Lower lobe of right lung (tissue), 2 donors: ENCODE data around the gene MIPEP. TPM values are rescaled to one million over a fixed set of nuclear protein-coding genes. Genes with fewer than 3 reads are reported as not detected.

ENCODE experiments used
- ATAC-seq, 2 donors: fragments of 200-7000 bp; cut with Tn5 transposase; one replicate each; pipeline ENCODE4 v1.9.1; 2020 to 2022; ENCODE audit warnings: mild to moderate bottlenecking in 2 of 2, moderate library complexity in 2 of 2
- DNase-seq: peaks from one replicate; pipeline ENCODE4 v3.0.0-alpha.2; 2020
- H3K27ac ChIP-seq: fragments of 200-600 bp; one replicate; pipeline ENCODE4 v1.8.0; 2022
- H3K27me3 ChIP-seq: fragments of 200-600 bp; one replicate; pipeline ENCODE4 v1.8.0; 2022; ENCODE audit warnings: low read depth
- H3K36me3 ChIP-seq: fragments of 200-600 bp; one replicate; pipeline ENCODE4 v1.8.0; 2022; ENCODE audit warnings: mild to moderate bottlenecking
- H3K4me1 ChIP-seq: fragments of 200-600 bp; one replicate; pipeline ENCODE4 v1.8.0; 2022
- H3K4me3 ChIP-seq: fragments of 200-600 bp; one replicate; pipeline ENCODE4 v1.8.0; 2022; ENCODE audit warnings: mild to moderate bottlenecking
- H3K9me3 ChIP-seq: fragments of 200-600 bp; one replicate; pipeline ENCODE4 v1.8.0; 2022
- CTCF ChIP-seq: fragments of 200-600 bp; IDR thresholded peaks from one replicate; pipeline ENCODE4 v1.8.0; 2022; ENCODE audit warnings: antibody characterized with exemption, mild to moderate bottlenecking
- intact Hi-C: fragments of 100-400 bp; cut with DNase I; formaldehyde crosslinking; loops from one replicate; pipeline ENCODE4 v1.11.0; 2022
- total RNA-seq: library from RNA; stranded (reverse); fragmentation: NEBNext Ultra II Directional; extraction: Animal tissue kit (Norgen Biotek cat#: 25700); gene quantifications from one replicate; pipeline ENCODE4 v1.2.1, GENCODE V29; 2021
- donor health status: DM: no; HTN: yes; CAD: no; lungs with severe emphysema.

MIPEP gene
- total RNA-seq, 1 donor from 2014 or later = 18.4 TPM

- TF ChIP-seq CTCF = peak; percentile 46
- no peaks in the 10 kb centered on the region for H3K9me3 ChIP-seq
- no peak for DNase-seq
- H3K4me1 ChIP-seq = no peaks in the 10 kb centered on the region
- intact Hi-C loops = no loop called here
- no peaks in the 10 kb centered on the region for H3K27me3 ChIP-seq
- H3K36me3 ChIP-seq = no peaks in the 10 kb centered on the region
- no peak overlapping the region for H3K27ac ChIP-seq
- peak; percentile 68 to 82 for ATAC-seq
- H3K4me3 ChIP-seq = no peak overlapping the region
Observed at GRCh38 chr13:23715762-23716235, 173.4 kb downstream of the MIPEP start.

GRCh38 chr13:23715092-23715761, 174.0 kb downstream of the MIPEP start:
- Histone ChIP-seq H3K4me3 (no peak overlapping the region), H3K27me3 (no peaks in the 10 kb centered on the region), H3K27ac (no peak overlapping the region), H3K36me3 (no peaks in the 10 kb centered on the region), H3K9me3 (no peaks in the 10 kb centered on the region), H3K4me1 (no peaks in the 10 kb centered on the region)
- no peak for TF ChIP-seq CTCF
- intact Hi-C loops = no loop called here
- ATAC-seq = no peak
- DNase-seq = no peak

- H3K27ac ChIP-seq = no peak overlapping the region
- intact Hi-C loops = no loop called here
Observed at GRCh38 chr13:23714672-23715071, 174.5 kb downstream of the MIPEP start.

GRCh38 chr13:23711355-23711754, 177.8 kb downstream of the MIPEP start:
- H3K27ac ChIP-seq = no peak overlapping the region
- H3K4me3 ChIP-seq = no peak overlapping the region
- ATAC-seq (no peak), DNase-seq (no peak)
- intact Hi-C loops = no loop called here
- TF ChIP-seq CTCF = no peak
- H3K27me3 ChIP-seq = no peaks in the 10 kb centered on the region
- H3K36me3 ChIP-seq = no peaks in the 10 kb centered on the region
- no peaks in the 10 kb centered on the region for H3K9me3 ChIP-seq
- no peaks in the 10 kb centered on the region for H3K4me1 ChIP-seq

More at GRCh38 chr13:23714672-23715071, 174.5 kb downstream of the MIPEP start:
- ATAC-seq = no peak
- H3K36me3 ChIP-seq = no peaks in the 10 kb centered on the region
- DNase-seq = no peak
- H3K4me3 ChIP-seq = no peak overlapping the region
- no peaks in the 10 kb centered on the region for H3K27me3 ChIP-seq
- H3K9me3 ChIP-seq = no peaks in the 10 kb centered on the region
- TF ChIP-seq CTCF = no peak
- H3K4me1 ChIP-seq = no peaks in the 10 kb centered on the region

- H3K27ac ChIP-seq = no peak overlapping the region
- no peaks in the 10 kb centered on the region for H3K36me3 ChIP-seq
- no peaks in the 10 kb centered on the region for H3K9me3 ChIP-seq
- no peak for DNase-seq
- TF ChIP-seq CTCF = no peak
- intact Hi-C loops = no loop called here
- H3K4me3 ChIP-seq = no peak overlapping the region
- no peaks in the 10 kb centered on the region for H3K27me3 ChIP-seq
- no peak for ATAC-seq
- peaks cover 4% of the 10 kb centered on the region for H3K4me1 ChIP-seq
Observed at GRCh38 chr13:23710366-23710765, 178.8 kb downstream of the MIPEP start.
